ENCODE data around the gene DIRAS1. TPM values are rescaled to one million over a fixed set of nuclear protein-coding genes. Genes with fewer than 3 reads are reported as not detected.

The DIRAS1 gene
- total and polyA plus RNA-seq, 2 donors (not counting 3 experiments of a cell fraction or from before 2014, with no cell fraction given) = 0.09 to 0.17 TPM

- no peak for FAIRE-seq
- CTCF ChIA-PET = interaction anchor here (1.2 kb wide), 1 partner anchor 9 kb away, joined by 7 read pairs; no protein-coding TSS in a partner anchor
- no peak for TF ChIP-seq EZH2 (IDR thresholded peaks at IDR 0.05; ENCODE audit: borderline replicate concordance, low read depth, low read length, severe bottlenecking)
- no peak for TF ChIP-seq MYC (IDR thresholded peaks at IDR 0.05; ENCODE audit: low read depth, low read length)
- no peak for TF ChIP-seq POLR2A (IDR thresholded peaks at IDR 0.05; ENCODE audit: low read depth, low read length)
- TF ChIP-seq FOS (IDR thresholded peaks at IDR 0.05; ENCODE audit: borderline replicate concordance, insufficient read depth, low read length) = no peak
- no peak for TF ChIP-seq POLR2AphosphoS5 (IDR thresholded peaks at IDR 0.05; ENCODE audit: insufficient read depth, low read depth, low read length)
- no peak for TF ChIP-seq CTCF (IDR thresholded peaks at IDR 0.05; ENCODE audit: extremely low read depth in 1 of 2, insufficient read depth in 1 of 2, low read depth in 1 of 2, low read length in 2 of 2)
- no peak for TF ChIP-seq GATA2 (IDR thresholded peaks at IDR 0.05; ENCODE audit: insufficient read depth, insufficient read length, low read depth, low read length)
- no peak for TF ChIP-seq JUN (IDR thresholded peaks at IDR 0.05; ENCODE audit: borderline replicate concordance, insufficient read depth, insufficient read length, low read depth)
- TF ChIP-seq MAX (IDR thresholded peaks at IDR 0.05; ENCODE audit: insufficient read depth, insufficient read length) = no peak
- no peaks in the 10 kb centered on the region for H3K9me3 ChIP-seq (replicated peaks; ENCODE audit: control insufficient read depth, insufficient read depth, low read length)
- H3K36me3 ChIP-seq (ENCODE audit: control insufficient read depth in 2 of 2, extremely low read depth in 1 of 2, insufficient read depth in 2 of 2, low read length in 2 of 2) = peaks cover 8 to 43% of the 10 kb centered on the region in 2 experiments
- H3K27me3 ChIP-seq (ENCODE audit: control insufficient read depth in 2 of 2, insufficient read depth in 2 of 2, low read length in 2 of 2) = no peaks in the 10 kb centered on the region
- POLR2A ChIA-PET = no interaction called here
- no peaks in the 10 kb centered on the region for H3K4me1 ChIP-seq (ENCODE audit: control insufficient read depth, extremely low read depth, insufficient read depth, low read length)
- no peak overlapping the region for H3K4me2 ChIP-seq (ENCODE audit: insufficient read depth, low read length)
- H4K20me1 ChIP-seq (replicated peaks; ENCODE audit: control insufficient read depth, extremely low read depth, insufficient read depth, low read length) = no peaks in the 10 kb centered on the region
- no TSS peak for BruUV-seq (replicated peaks)
- no peaks in the 10 kb centered on the region for H3K79me2 ChIP-seq (ENCODE audit: control insufficient read depth, insufficient read depth, low read length)
- no peak for DNase-seq (ENCODE audit: low read depth, low spot score)
- H3K4me3 ChIP-seq (replicated peaks in 1 of 3; ENCODE audit: insufficient read depth in 1 of 3, low read depth in 1 of 3, low read length in 3 of 3) = no peak overlapping the region
- dilution Hi-C loops (cut with MboI; ENCODE audit: extremely low pct_ligation_motif_present, low sequenced_read_pairs) = loop anchor here (10.0 kb wide), 1 partner anchor 65 kb away; no protein-coding TSS in a partner anchor
- no peak overlapping the region for H3K9ac ChIP-seq (replicated peaks; ENCODE audit: extremely low read depth, insufficient read depth, low read length)
- no peak overlapping the region for H3K27ac ChIP-seq (ENCODE audit: insufficient read depth, low read depth, low read length)
- no peak overlapping the region for H2AFZ ChIP-seq (ENCODE audit: low read depth, low read length)
- intact Hi-C loops (cut with micrococcal nuclease) = no loop called here
- H3K9me1 ChIP-seq (replicated peaks; ENCODE audit: control insufficient read depth, extremely low read depth, insufficient read depth, low read length) = no peaks in the 10 kb centered on the region
These were observed 38.2 kb upstream of the DIRAS1 start for GRCh38 chr19:2759362-2759761.
